PC-9 (cell line): ENCODE measurements around the gene MTARC2.
"Not testable (repeated sequence)": the region's sequence is repeated elsewhere in the genome, so short reads cannot be mapped to it uniquely, and the experiment has no call there.

ENCODE experiments used
- EZH2 ChIP-seq: fragments of 200-600 bp; sonication (generic); IDR thresholded peaks from 2 replicates; pipeline ENCODE4 v1.8.0; 2017; ENCODE audit warnings: antibody characterized with exemption, low read depth
- TF ChIP-seq, protein P1 (sequence below): fragments of 200-600 bp; sonication (generic); conservative IDR thresholded peaks from 2 replicates; pipeline ENCODE4 v1.6.1; 2017; ENCODE audit warnings: mixed run types, antibody characterized with exemption, mild to moderate bottlenecking, moderate library complexity

DNA sequence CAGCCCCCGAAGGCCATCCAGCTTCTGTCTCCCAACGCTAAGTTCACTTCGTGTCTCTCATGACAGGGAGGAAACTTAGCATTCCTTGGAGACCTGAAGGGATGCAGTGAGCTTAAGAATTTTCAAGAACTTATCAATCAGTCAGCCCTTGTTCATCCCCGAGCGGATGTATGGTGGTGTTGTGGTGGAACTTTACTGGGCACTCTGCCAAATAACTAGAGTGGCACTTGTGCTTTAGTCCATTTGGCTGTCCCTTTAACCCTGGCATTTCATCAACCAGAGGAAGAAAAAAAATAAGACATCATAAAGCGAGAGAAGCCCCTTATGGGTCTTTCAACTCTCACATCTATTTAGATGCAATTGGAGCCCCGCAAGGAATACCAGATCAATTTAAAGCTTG lies 26.9 kb upstream of the MTARC2 start:
- TF ChIP-seq, protein P1, sequence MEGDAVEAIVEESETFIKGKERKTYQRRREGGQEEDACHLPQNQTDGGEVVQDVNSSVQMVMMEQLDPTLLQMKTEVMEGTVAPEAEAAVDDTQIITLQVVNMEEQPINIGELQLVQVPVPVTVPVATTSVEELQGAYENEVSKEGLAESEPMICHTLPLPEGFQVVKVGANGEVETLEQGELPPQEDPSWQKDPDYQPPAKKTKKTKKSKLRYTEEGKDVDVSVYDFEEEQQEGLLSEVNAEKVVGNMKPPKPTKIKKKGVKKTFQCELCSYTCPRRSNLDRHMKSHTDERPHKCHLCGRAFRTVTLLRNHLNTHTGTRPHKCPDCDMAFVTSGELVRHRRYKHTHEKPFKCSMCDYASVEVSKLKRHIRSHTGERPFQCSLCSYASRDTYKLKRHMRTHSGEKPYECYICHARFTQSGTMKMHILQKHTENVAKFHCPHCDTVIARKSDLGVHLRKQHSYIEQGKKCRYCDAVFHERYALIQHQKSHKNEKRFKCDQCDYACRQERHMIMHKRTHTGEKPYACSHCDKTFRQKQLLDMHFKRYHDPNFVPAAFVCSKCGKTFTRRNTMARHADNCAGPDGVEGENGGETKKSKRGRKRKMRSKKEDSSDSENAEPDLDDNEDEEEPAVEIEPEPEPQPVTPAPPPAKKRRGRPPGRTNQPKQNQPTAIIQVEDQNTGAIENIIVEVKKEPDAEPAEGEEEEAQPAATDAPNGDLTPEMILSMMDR, result not testable (repeated sequence)
- TF ChIP-seq EZH2, result not testable (repeated sequence)
